Stomach (tissue), 9 donors: ENCODE results near the gene C2CD3. TPM values are rescaled to one million over a fixed set of nuclear protein-coding genes. Genes with fewer than 3 reads are reported as not detected.

Experiments
- DNase-seq, 2 donors: peaks; one replicate each; pipeline versions ENCODE4 v3.0.0 to v3.0.0-alpha.2; 2013 to 2019
- H3K27ac ChIP-seq, 5 donors: fragments of 200-600 bp in 4 of 5; sonication (generic) in 4 of 5; one replicate each; pipeline ENCODE4 v1.5.1; 2013 to 2019; ENCODE audit warnings: mild to moderate bottlenecking in 1 of 5, moderate library complexity in 1 of 5
- H3K27me3 ChIP-seq, 3 donors: fragments of 200-600 bp; sonication (generic); one replicate each; pipeline ENCODE4 v1.5.1; 2017 to 2019; ENCODE audit warnings: mixed run types in 1 of 3
- H3K36me3 ChIP-seq, 4 donors: fragments of 200-600 bp; sonication (generic); 1 replicate in 3 of 4; 2 replicates in 1 of 4; pipeline ENCODE4 v1.5.1; 2016 to 2019
- H3K4me1 ChIP-seq, 4 donors: fragments of 200-600 bp; sonication (generic); one replicate each; pipeline ENCODE4 v1.5.1; 2016 to 2019
- H3K4me3 ChIP-seq, 4 donors: fragments of 200-600 bp; sonication (generic) in 3 of 4; one replicate each; pipeline ENCODE4 v1.5.1; 2016 to 2019; ENCODE audit warnings: mild to moderate bottlenecking in 1 of 4
- H3K9me3 ChIP-seq, 4 donors: fragments of 200-600 bp; sonication (generic); one replicate each; pipeline ENCODE4 v1.5.1; 2016 to 2019
- EP300 ChIP-seq: sonication (generic); formaldehyde crosslinking; IDR thresholded peaks from one replicate; pipeline ENCODE4 v1.6.1; 2017; ENCODE audit warnings: antibody characterized with exemption
- POLR2A ChIP-seq, 4 donors: fragments of 450-650 bp; IDR thresholded peaks; one replicate each; pipeline ENCODE4 v1.6.1; 2016; ENCODE audit warnings: antibody characterized with exemption in 4 of 4, control low read depth in 2 of 4, mild to moderate bottlenecking in 1 of 4, moderate library complexity in 1 of 4
- POLR2AphosphoS5 ChIP-seq, 3 donors: sonication (generic); formaldehyde crosslinking; IDR thresholded peaks; one replicate each; pipeline ENCODE4 v1.6.1; 2016; ENCODE audit warnings: antibody characterized with exemption in 3 of 3
- WGBS, 5 donors: extraction: QIAGEN DNeasy Blood & Tissue Kit in 3 of 5; methylation state at CpG; one replicate each; pipeline versions ENCODE4 v1.1.5 to v1.1.7; 2013 to 2018; 5-methylcytosine and 5-hydroxymethylcytosine counted together
- intact Hi-C: fragments of 100-400 bp; cut with DNase I; formaldehyde crosslinking; loops from one replicate; pipeline ENCODE4 v1.15.1; 2023; ENCODE audit warnings: low total_unique reads
- polyA plus RNA-seq, 3 donors: library from polyadenylated mRNA; stranded (reverse); fragments of 200-250 nt; gene quantifications; one replicate each; pipeline ENCODE4 v1.2.3, GENCODE V29; 2013
- total RNA-seq, 5 donors: library from RNA; depleted of rRNA; stranded (reverse); fragments of >200 nt; gene quantifications; one replicate each; pipeline versions ENCODE4 v1.1.0 to v1.2.3, GENCODE V29; 2014 to 2016
- TF ChIP-seq, protein P1 (sequence below), 7 experiments: fragments of 450-650 bp in 4 of 7; fragments of 200-600 bp in 3 of 7; sonication (generic) in 3 of 7; IDR thresholded peaks; one replicate each; pipeline ENCODE4 v1.5.1; 2016 to 2019; ENCODE audit warnings: antibody characterized with exemption in 7 of 7, control low read depth in 2 of 7, mild to moderate bottlenecking in 1 of 7
- donor health status: healthy with polysubstance abuse.
- donor health status: Bipolar disorder and iron deficiency.
- donor health status: healthy.

C2CD3 gene
- total and polyA plus RNA-seq, 8 donors: 5.6 to 176 (median 38.6) TPM

- intact Hi-C loops: no loop called here
- Histone ChIP-seq H3K27ac (no peak overlapping the region), H3K36me3 (peaks cover 0 to 41% (median 25%) of the 10 kb centered on the region in 4 donors), H3K4me3 (no peak overlapping the region), H3K9me3 (no peaks in the 10 kb centered on the region), H3K27me3 (no peaks in the 10 kb centered on the region), H3K4me1 (peaks cover 25 to 42% (median 33%) of the 10 kb centered on the region in 4 donors)
- 86 to 100% (median 96%) methylated on average over 2 of the region's 2 CpGs for WGBS, 5 donors
- TF ChIP-seq POLR2A (IDR thresholded peaks at IDR 0.05): no peak
- no peak for TF ChIP-seq EP300
- TF ChIP-seq, protein P1, sequence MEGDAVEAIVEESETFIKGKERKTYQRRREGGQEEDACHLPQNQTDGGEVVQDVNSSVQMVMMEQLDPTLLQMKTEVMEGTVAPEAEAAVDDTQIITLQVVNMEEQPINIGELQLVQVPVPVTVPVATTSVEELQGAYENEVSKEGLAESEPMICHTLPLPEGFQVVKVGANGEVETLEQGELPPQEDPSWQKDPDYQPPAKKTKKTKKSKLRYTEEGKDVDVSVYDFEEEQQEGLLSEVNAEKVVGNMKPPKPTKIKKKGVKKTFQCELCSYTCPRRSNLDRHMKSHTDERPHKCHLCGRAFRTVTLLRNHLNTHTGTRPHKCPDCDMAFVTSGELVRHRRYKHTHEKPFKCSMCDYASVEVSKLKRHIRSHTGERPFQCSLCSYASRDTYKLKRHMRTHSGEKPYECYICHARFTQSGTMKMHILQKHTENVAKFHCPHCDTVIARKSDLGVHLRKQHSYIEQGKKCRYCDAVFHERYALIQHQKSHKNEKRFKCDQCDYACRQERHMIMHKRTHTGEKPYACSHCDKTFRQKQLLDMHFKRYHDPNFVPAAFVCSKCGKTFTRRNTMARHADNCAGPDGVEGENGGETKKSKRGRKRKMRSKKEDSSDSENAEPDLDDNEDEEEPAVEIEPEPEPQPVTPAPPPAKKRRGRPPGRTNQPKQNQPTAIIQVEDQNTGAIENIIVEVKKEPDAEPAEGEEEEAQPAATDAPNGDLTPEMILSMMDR (IDR thresholded peaks at IDR 0.05): no peak
- TF ChIP-seq POLR2AphosphoS5 (IDR thresholded peaks at IDR 0.05): no peak
- no peak for DNase-seq
Observed at GRCh38 chr11:74014880-74015279, 155.9 kb downstream of the C2CD3 start.

DNA sequence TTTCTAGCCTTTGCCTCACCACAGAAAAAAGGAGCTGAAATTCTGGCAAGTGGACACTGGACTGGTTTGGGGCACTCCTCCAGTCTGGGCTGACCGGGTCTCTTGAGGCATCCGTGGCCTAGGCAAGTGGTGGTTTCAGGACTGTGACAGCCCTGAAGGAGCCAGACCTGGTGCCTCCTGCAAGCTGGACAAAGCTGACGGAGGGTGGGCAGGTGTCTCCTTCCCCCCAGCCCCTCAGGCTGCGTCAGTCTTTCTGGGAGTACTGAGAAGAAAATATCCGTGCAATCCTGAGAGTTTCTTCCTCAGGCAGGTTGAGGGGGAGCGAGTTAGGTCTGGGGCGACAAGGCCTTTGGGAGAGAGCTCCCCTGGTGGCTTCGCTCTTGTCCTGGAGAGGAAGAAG is 157.7 kb downstream of the C2CD3 start:
- TF ChIP-seq POLR2AphosphoS5 (IDR thresholded peaks at IDR 0.05) (no peak), POLR2A (IDR thresholded peaks at IDR 0.05) (no peak), EP300 (no peak)
- TF ChIP-seq, protein P1 (IDR thresholded peaks at IDR 0.05): no peak
- WGBS, 5 donors: 92 to 100% (median 97%) methylated on average over 6 to 8 of the region's 8 CpGs
- intact Hi-C loops: no loop called here
- DNase-seq: no peak
- H3K36me3 ChIP-seq: peaks cover 0 to 41% (median 25%) of the 10 kb centered on the region in 4 donors
- no peaks in the 10 kb centered on the region for H3K27me3 ChIP-seq
- no peaks in the 10 kb centered on the region for H3K9me3 ChIP-seq
- no peak overlapping the region for H3K27ac ChIP-seq
- H3K4me3 ChIP-seq: no peak overlapping the region
- peaks cover 8 to 27% (median 16%) of the 10 kb centered on the region in 4 donors for H3K4me1 ChIP-seq

DNA sequence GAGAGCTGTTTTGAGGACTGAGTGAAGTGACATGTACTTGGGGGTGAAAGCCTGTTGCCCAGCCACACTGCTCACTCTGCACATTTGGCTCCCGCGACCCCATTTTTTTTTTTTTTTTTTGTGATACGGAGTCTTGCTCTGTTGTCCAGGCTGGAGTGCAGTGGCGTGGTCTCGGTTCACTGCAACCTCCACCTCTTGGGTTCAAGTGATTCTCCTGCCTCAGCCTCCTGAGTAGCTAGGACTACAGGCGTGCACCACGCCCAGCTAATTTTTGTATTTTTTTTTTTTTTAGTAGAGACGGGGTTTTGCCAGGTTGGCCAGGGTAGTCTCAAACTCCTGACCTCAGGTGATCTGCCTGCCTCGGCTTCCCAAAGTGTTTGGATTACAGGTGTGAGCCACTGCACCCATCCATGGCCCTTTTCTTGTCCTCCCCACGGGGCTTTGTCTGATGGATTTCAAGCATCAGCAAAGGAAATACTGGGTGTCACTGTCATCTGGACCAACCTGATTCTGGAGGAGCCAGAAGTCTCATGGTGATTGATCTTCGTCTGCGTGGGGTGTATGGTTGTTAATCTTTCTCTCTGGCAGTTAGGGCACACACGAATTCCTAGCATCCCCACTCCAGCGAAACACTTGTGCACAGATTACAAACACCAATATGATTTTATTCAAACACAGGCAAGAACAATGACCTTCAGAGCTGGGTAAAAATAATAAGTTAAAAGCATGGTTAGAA is 158.6 kb downstream of the C2CD3 start:
- TF ChIP-seq EP300 (no peak), POLR2A (IDR thresholded peaks at IDR 0.05) (no peak), POLR2AphosphoS5 (IDR thresholded peaks at IDR 0.05) (no peak)
- TF ChIP-seq, protein P1 (IDR thresholded peaks at IDR 0.05): no peak
- no peak for DNase-seq
- Histone ChIP-seq H3K27me3 (no peaks in the 10 kb centered on the region), H3K27ac (no peak overlapping the region), H3K36me3 (peaks cover 0 to 41% (median 25%) of the 10 kb centered on the region in 4 donors), H3K4me1 (peaks cover 0 to 19% (median 7%) of the 10 kb centered on the region in 4 donors), H3K4me3 (no peak overlapping the region), H3K9me3 (no peaks in the 10 kb centered on the region)
- intact Hi-C loops: no loop called here
- 83 to 93% (median 91%) methylated on average over 14 of the region's 14 CpGs for WGBS, 5 donors

- H3K4me1 ChIP-seq: peaks cover 0 to 19% (median under 1%) of the 10 kb centered on the region in 4 donors
- no peak for DNase-seq
- no peak overlapping the region for H3K4me3 ChIP-seq
- H3K27me3 ChIP-seq: no peaks in the 10 kb centered on the region
- TF ChIP-seq POLR2AphosphoS5 (IDR thresholded peaks at IDR 0.05): no peak
- no peak for TF ChIP-seq POLR2A (IDR thresholded peaks at IDR 0.05)
- TF ChIP-seq, protein P1 (IDR thresholded peaks at IDR 0.05): no peak
- TF ChIP-seq EP300: no peak
- 74 to 89% (median 80%) methylated on average over 3 to 8 of the region's 8 CpGs for WGBS, 5 donors
- no peak overlapping the region for H3K27ac ChIP-seq
- peaks cover 0 to 34% (median 22%) of the 10 kb centered on the region in 4 donors for H3K36me3 ChIP-seq
- H3K9me3 ChIP-seq: no peaks in the 10 kb centered on the region
- intact Hi-C loops: no loop called here
Observed at GRCh38 chr11:74011360-74012073, 159.3 kb downstream of the C2CD3 start.
